ENCODE results near the gene EFNA5. TPM values are rescaled to one million over a fixed set of nuclear protein-coding genes. Genes with fewer than 3 reads are reported as not detected.

The EFNA5 gene
- total and polyA plus RNA-seq, 2 of the 13 experiments (the other 11 are each of a cell fraction or from before 2014, with no cell fraction given): not detected

- H3K36me3 ChIP-seq (replicated peaks in 1 of 2; ENCODE audit: control insufficient read depth in 1 of 2, insufficient read depth in 2 of 2, low read length in 2 of 2): no peaks in the 10 kb centered on the region
- no peak overlapping the region for H3K4me2 ChIP-seq (ENCODE audit: low read depth, low read length)
- no peak for DNase-seq (ENCODE audit: low spot score)
- no peak overlapping the region for H3K4me3 ChIP-seq (replicated peaks in 1 of 3; ENCODE audit: insufficient read depth in 1 of 3, low read depth in 2 of 3, low read length in 3 of 3)
- H3K4me1 ChIP-seq (ENCODE audit: insufficient read depth, low read length): no peaks in the 10 kb centered on the region
- no peak for FAIRE-seq
- 20% methylated on average over 3 of the region's 3 CpGs for WGBS (ENCODE audit: low lambda C conversion rate)
- 0 out of 5 replicates have a peak, but pooled peaks cover 0 to 4% of the 10 kb centered on the region in 2 experiments for H3K27me3 ChIP-seq (ENCODE audit: control insufficient read depth in 1 of 2, insufficient read depth in 2 of 2, low read length in 2 of 2)
- H3K27ac ChIP-seq (ENCODE audit: extremely low read length, insufficient read depth, low read length): no peak overlapping the region
- in situ Hi-C loops (cut with HindIII; ENCODE audit: extremely low pct_ligation_motif_present, low pct_unique_long_range_greater_than_20kb) (no loop called here), intact Hi-C loops (cut with micrococcal nuclease; ENCODE audit: unreplicated experiment) (no loop called here)
- H3K9me3 ChIP-seq (ENCODE audit: low read length): no peaks in the 10 kb centered on the region
- H4K20me1 ChIP-seq (ENCODE audit: insufficient read depth, low read length): no peaks in the 10 kb centered on the region
- no peak overlapping the region for H2AFZ ChIP-seq (ENCODE audit: low read length)
- H3K9ac ChIP-seq (ENCODE audit: insufficient read depth, low read depth, low read length): no peak overlapping the region
- H3K79me2 ChIP-seq (ENCODE audit: insufficient read depth, low read length): no peaks in the 10 kb centered on the region
- ChIA-PET CTCF (ENCODE audit: low intra/inter-chr PET ratio, low total read pairs) (no interaction called here), POLR2A (no interaction called here)
- ATAC-seq: no peak
- TF ChIP-seq CHD2 (IDR thresholded peaks at IDR 0.05; ENCODE audit: low read depth, low read length): no peak
- no peak for TF ChIP-seq TIGD3 (CRISPR knock-in tag; IDR thresholded peaks at IDR 0.05; ENCODE audit: borderline replicate concordance)
- TF ChIP-seq MNT (IDR thresholded peaks at IDR 0.05): peak; percentile 24; the same call in 1 of the 2 replicates
- no peak for TF ChIP-seq AHDC1 (CRISPR knock-in tag; IDR thresholded peaks at IDR 0.05; ENCODE audit: borderline replicate concordance)
- no peak for TF ChIP-seq CTCF (CRISPR knock-in tag; IDR thresholded peaks at IDR 0.05)
- TF ChIP-seq ZNF274 (CRISPR knock-in tag; IDR thresholded peaks at IDR 0.05): no peak
- no peak for TF ChIP-seq PRMT3 (CRISPR knock-in tag; IDR thresholded peaks at IDR 0.05; ENCODE audit: borderline replicate concordance, low read depth)
- BruUV-seq (replicated peaks): no TSS peak
Observed at GRCh38 chr5:107443897-107444296, 226.8 kb downstream of the EFNA5 start.

Measured in HepG2 (cell line).